K562 (cell line): ENCODE results near the gene GTPBP2. TPM values are rescaled to one million over a fixed set of nuclear protein-coding genes. Genes with fewer than 3 reads are reported as not detected.

Experiments used
- ELF1 ChIP-seq: fragments of 200-800 bp; sonication (Bioruptor generic); IDR thresholded peaks from 2 replicates; pipeline ENCODE4 v1.6.1; 2016; ENCODE audit warnings: missing genetic modification characterization, missing compliant biosample characterization
- HOXB6 ChIP-seq: fragments of 250-450 bp; sonication (Bioruptor Pico); IDR thresholded peaks from 2 replicates; pipeline ENCODE4 v1.5.1; 2022; ENCODE audit warnings: mild to moderate bottlenecking, borderline replicate concordance
- KAT2B ChIP-seq: IDR thresholded peaks from one replicate; pipeline ENCODE4 v1.6.1; 2012; ENCODE audit warnings: low read depth, mild to moderate bottlenecking, control low read depth, inconsistent platforms, low read length, moderate library complexity
- MCM3 ChIP-seq: fragments of 450-650 bp; IDR thresholded peaks from 2 replicates; pipeline ENCODE4 v1.6.1; 2016
- NFATC3 ChIP-seq: fragments of 450-650 bp; IDR thresholded peaks from 2 replicates; pipeline ENCODE4 v1.6.1; 2017; ENCODE audit warnings: mild to moderate bottlenecking
- NFRKB ChIP-seq: fragments of 450-650 bp; IDR thresholded peaks from 2 replicates; pipeline ENCODE4 v1.6.1; 2016; ENCODE audit warnings: low read depth
- RAD21 ChIP-seq, 2 experiments: fragments of 250-450 bp in 1 of 2; fragments of 450-650 bp in 1 of 2; sonication (Bioruptor Pico) in 1 of 2; formaldehyde crosslinking in 1 of 2; IDR thresholded peaks in 1 of 2; conservative IDR thresholded peaks in 1 of 2; 2 replicates each; pipeline versions ENCODE4 v1.4.0 to v1.8.0; 2020 to 2022; ENCODE audit warnings: mild to moderate bottlenecking in 2 of 2, moderate library complexity in 1 of 2
- RBM39 ChIP-seq: fragments of 200-400 bp; formaldehyde crosslinking; optimal IDR thresholded peaks from 2 replicates; pipeline ENCODE3; 2018; ENCODE audit warnings: low read depth, low read length
- SETDB1 ChIP-seq: IDR thresholded peaks from one replicate; pipeline ENCODE4 v1.6.1; 2012; ENCODE audit warnings: low read length, control low read depth, inconsistent platforms
- ZNF175 ChIP-seq: fragments of 200-800 bp; sonication (Bioruptor generic); IDR thresholded peaks from 2 replicates; pipeline ENCODE4 v1.6.1; 2016; ENCODE audit warnings: low read depth, mild to moderate bottlenecking, missing genetic modification characterization, missing compliant biosample characterization
- ZNF561 ChIP-seq: fragments of 450-650 bp; formaldehyde crosslinking; conservative IDR thresholded peaks from 2 replicates; pipeline ENCODE4 v1.4.0; 2020; ENCODE audit warnings: mild to moderate bottlenecking, moderate library complexity
- ZNF644 ChIP-seq: fragments of 200-800 bp; sonication (Bioruptor generic); IDR thresholded peaks from 2 replicates; pipeline ENCODE4 v1.6.1; 2016; ENCODE audit warnings: low read depth, missing genetic modification characterization, missing compliant biosample characterization
- polyA plus RNA-seq, 8 experiments: library from polyadenylated mRNA; depleted of rRNA in 4 of 8; stranded (reverse) in 5 of 8; unstranded in 3 of 8; fragments of >200 nt; fragmentation: Nextera tagmentation in 2 of 8; fragmentation: Illumina TruSeq in 1 of 8; extraction: Ambion mirVana in 2 of 8; extraction: Trizol in 1 of 8; gene quantifications; 2 replicates each; pipeline versions ENCODE4 v1.2.1 to v1.2.3, GENCODE V29; 2011 to 2014; ENCODE audit warnings: inconsistent platforms in 1 of 8, missing spikeins in 1 of 8
- total RNA-seq, 7 experiments: library from RNA; depleted of rRNA in 6 of 7; stranded (reverse); fragments of >200 nt in 6 of 7; fragmentation: Illumina TruSeq in 2 of 7; extraction: Trizol in 2 of 7; gene quantifications; 2 replicates each; pipeline versions ENCODE4 v1.2.1 to v1.2.3, GENCODE V29; 2011 to 2021; ENCODE audit warnings: low replicate concordance in 1 of 7
- TF ChIP-seq, protein P1 (sequence below): fragments of 450-650 bp; IDR thresholded peaks from 2 replicates; pipeline ENCODE4 v1.6.1; 2016; ENCODE audit warnings: borderline replicate concordance
- TF ChIP-seq, protein P2 (sequence below): fragments of 450-650 bp; formaldehyde crosslinking; IDR thresholded peaks from 2 replicates; pipeline ENCODE4 v1.4.0; 2020; ENCODE audit warnings: mild to moderate bottlenecking, moderate library complexity
- TF ChIP-seq, protein P3 (sequence below): fragments of 250-450 bp; sonication (Bioruptor Pico); IDR thresholded peaks from 2 replicates; pipeline ENCODE4 v1.4.0; 2020; ENCODE audit warnings: borderline replicate concordance
- TF ChIP-seq, protein P4 (sequence below): sonication (generic); formaldehyde crosslinking; IDR thresholded peaks from 2 replicates; pipeline ENCODE4 v1.8.0; 2022; ENCODE audit warnings: mild to moderate bottlenecking, low read depth, missing genetic modification reagents
- TF ChIP-seq, protein P5 (sequence below): IDR thresholded peaks from 2 replicates; pipeline ENCODE4 v1.6.1; 2011; ENCODE audit not compliant: insufficient read length; ENCODE audit errors: extremely low read depth
- TF ChIP-seq, protein P6 (sequence below): fragments of 250-450 bp; sonication (Bioruptor Pico); IDR thresholded peaks from 2 replicates; pipeline ENCODE4 v1.4.0; 2020; ENCODE audit warnings: mild to moderate bottlenecking, moderate library complexity, borderline replicate concordance

GTPBP2 gene
- total and polyA plus RNA-seq, 9 of the 15 experiments (the other 6 are each of a cell fraction or from before 2014, with no cell fraction given) = 48.4 to 196 (median 111) TPM

DNA sequence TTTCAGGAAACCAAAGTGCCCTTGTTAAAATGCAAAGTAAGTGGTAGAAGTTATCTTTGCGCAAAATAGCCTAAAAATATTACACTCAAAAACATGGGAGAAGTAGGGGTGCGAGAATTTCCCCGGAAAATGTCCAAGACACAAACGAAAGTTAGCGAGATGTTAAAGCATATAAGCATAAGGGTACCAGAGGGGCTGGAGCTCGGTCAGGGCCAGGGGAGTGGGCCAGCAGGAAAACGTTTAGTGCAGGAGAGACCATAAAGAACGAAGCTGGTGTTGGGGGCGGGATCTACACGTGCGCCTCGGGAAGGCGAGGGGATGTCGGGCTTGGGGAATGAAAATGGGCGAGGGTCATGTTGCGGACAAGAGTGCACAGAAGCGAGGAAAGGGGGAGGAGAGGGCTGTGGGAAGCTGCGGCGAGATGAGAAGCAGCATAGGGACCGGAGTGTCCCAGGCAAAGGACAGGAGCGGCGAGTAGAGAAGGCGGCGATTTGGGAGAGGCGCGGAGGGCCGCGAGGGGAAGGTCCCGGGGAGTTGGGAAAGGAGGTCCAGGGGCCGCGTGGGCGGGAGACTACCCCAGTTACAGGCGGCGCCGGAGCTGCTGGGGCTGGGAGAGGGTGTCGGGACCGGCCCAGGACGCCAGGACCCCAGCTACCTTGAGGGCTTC lies 53.8 kb downstream of the GTPBP2 start (continued):
- TF ChIP-seq, protein P1, sequence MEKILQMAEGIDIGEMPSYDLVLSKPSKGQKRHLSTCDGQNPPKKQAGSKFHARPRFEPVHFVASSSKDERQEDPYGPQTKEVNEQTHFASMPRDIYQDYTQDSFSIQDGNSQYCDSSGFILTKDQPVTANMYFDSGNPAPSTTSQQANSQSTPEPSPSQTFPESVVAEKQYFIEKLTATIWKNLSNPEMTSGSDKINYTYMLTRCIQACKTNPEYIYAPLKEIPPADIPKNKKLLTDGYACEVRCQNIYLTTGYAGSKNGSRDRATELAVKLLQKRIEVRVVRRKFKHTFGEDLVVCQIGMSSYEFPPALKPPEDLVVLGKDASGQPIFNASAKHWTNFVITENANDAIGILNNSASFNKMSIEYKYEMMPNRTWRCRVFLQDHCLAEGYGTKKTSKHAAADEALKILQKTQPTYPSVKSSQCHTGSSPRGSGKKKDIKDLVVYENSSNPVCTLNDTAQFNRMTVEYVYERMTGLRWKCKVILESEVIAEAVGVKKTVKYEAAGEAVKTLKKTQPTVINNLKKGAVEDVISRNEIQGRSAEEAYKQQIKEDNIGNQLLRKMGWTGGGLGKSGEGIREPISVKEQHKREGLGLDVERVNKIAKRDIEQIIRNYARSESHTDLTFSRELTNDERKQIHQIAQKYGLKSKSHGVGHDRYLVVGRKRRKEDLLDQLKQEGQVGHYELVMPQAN = peak; percentile 97
- TF ChIP-seq, protein P2, sequence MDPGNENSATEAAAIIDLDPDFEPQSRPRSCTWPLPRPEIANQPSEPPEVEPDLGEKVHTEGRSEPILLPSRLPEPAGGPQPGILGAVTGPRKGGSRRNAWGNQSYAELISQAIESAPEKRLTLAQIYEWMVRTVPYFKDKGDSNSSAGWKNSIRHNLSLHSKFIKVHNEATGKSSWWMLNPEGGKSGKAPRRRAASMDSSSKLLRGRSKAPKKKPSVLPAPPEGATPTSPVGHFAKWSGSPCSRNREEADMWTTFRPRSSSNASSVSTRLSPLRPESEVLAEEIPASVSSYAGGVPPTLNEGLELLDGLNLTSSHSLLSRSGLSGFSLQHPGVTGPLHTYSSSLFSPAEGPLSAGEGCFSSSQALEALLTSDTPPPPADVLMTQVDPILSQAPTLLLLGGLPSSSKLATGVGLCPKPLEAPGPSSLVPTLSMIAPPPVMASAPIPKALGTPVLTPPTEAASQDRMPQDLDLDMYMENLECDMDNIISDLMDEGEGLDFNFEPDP (CRISPR knock-in tag) = no peak
- TF ChIP-seq HOXB6 (CRISPR knock-in tag) (no peak), ZNF561 (CRISPR knock-in tag) (0 out of 2 replicates have a peak, but pooled peaks have one; percentile 10), RAD21 (CRISPR knock-in tag; conservative IDR thresholded peaks at IDR 0.05 in 1 of 2, IDR thresholded peaks at IDR 0.05 in 1 of 2) (0 out of 4 replicates have a peak, but pooled peaks of 1 of the 2 experiments have one; percentile 3), ZNF175 (CRISPR knock-in tag) (no peak), SETDB1 (no peak), ELF1 (tag) (no peak), MCM3 (no peak), KAT2B (no peak), NFRKB (peak; percentile 86; the same call in 1 of the 2 replicates), ZNF644 (no peak), NFATC3 (no peak), RBM39 (no peak)
- TF ChIP-seq, protein P3, sequence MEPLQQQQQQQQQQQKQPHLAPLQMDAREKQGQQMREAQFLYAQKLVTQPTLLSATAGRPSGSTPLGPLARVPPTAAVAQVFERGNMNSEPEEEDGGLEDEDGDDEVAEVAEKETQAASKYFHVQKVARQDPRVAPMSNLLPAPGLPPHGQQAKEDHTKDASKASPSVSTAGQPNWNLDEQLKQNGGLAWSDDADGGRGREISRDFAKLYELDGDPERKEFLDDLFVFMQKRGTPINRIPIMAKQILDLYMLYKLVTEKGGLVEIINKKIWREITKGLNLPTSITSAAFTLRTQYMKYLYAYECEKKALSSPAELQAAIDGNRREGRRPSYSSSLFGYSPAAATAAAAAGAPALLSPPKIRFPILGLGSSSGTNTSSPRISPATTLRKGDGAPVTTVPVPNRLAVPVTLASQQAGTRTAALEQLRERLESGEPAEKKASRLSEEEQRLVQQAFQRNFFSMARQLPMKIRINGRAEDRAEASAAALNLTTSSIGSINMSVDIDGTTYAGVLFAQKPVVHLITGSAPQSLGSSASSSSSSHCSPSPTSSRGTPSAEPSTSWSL (CRISPR knock-in tag) = no peak
- TF ChIP-seq, protein P4, sequence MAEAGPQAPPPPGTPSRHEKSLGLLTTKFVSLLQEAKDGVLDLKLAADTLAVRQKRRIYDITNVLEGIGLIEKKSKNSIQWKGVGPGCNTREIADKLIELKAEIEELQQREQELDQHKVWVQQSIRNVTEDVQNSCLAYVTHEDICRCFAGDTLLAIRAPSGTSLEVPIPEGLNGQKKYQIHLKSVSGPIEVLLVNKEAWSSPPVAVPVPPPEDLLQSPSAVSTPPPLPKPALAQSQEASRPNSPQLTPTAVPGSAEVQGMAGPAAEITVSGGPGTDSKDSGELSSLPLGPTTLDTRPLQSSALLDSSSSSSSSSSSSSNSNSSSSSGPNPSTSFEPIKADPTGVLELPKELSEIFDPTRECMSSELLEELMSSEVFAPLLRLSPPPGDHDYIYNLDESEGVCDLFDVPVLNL (CRISPR knock-in tag) = no peak
- TF ChIP-seq, protein P5, sequence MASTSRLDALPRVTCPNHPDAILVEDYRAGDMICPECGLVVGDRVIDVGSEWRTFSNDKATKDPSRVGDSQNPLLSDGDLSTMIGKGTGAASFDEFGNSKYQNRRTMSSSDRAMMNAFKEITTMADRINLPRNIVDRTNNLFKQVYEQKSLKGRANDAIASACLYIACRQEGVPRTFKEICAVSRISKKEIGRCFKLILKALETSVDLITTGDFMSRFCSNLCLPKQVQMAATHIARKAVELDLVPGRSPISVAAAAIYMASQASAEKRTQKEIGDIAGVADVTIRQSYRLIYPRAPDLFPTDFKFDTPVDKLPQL = no peak
- TF ChIP-seq, protein P6, sequence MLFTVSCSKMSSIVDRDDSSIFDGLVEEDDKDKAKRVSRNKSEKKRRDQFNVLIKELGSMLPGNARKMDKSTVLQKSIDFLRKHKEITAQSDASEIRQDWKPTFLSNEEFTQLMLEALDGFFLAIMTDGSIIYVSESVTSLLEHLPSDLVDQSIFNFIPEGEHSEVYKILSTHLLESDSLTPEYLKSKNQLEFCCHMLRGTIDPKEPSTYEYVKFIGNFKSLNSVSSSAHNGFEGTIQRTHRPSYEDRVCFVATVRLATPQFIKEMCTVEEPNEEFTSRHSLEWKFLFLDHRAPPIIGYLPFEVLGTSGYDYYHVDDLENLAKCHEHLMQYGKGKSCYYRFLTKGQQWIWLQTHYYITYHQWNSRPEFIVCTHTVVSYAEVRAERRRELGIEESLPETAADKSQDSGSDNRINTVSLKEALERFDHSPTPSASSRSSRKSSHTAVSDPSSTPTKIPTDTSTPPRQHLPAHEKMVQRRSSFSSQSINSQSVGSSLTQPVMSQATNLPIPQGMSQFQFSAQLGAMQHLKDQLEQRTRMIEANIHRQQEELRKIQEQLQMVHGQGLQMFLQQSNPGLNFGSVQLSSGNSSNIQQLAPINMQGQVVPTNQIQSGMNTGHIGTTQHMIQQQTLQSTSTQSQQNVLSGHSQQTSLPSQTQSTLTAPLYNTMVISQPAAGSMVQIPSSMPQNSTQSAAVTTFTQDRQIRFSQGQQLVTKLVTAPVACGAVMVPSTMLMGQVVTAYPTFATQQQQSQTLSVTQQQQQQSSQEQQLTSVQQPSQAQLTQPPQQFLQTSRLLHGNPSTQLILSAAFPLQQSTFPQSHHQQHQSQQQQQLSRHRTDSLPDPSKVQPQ (CRISPR knock-in tag) = no peak
